ENCODE results near the gene AATK.

Gene AATK

DNA sequence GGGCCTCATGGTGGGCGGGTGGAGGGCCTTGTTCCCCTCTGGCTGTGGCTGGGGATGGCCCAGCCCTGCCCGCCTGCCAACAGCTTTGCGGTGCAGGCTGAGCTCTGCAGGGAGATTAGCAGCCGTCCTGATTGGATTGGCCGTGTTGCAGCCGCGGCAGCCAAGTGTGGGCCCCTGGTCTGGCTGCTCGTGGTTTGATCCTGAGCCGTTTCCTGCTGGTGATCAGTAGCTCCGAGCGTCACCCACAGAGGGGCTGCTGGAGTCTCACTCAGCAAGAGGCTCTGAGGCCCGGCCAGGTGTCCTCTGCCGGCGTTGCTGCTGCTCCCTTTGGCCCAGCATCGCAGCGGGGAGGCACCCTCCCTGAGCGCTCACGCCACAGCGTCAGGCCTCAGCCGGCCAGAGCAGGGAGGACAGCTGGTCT lies 98.6 kb downstream of the AATK start:
- DNase-seq: no peak
